PFSK-1 (cell line): Measurements from ENCODE around the gene ELMO1.

Source experiments
- FOXP2 ChIP-seq: optimal IDR thresholded peaks from 2 replicates; pipeline ENCODE3; 2011; ENCODE audit warnings: borderline replicate concordance, control low read depth, inconsistent platforms; ENCODE audit not compliant: insufficient read depth; ENCODE audit errors: extremely low read length, extremely low read depth
- POLR2AphosphoS5 ChIP-seq: IDR thresholded peaks from 2 replicates; pipeline ENCODE4 v1.6.1; 2012; ENCODE audit warnings: low read depth, mild to moderate bottlenecking, control low read depth, low read length, moderate library complexity
- REST ChIP-seq, 2 experiments: IDR thresholded peaks; 2 replicates each; pipeline versions ENCODE4 v1.6.1 to v1.8.0; 2011 to 2012; ENCODE audit warnings: low read depth in 2 of 2, low read length in 2 of 2, control low read depth in 1 of 2, inconsistent platforms in 1 of 2, mild to moderate bottlenecking in 1 of 2, moderate library complexity in 1 of 2; ENCODE audit not compliant: insufficient read depth in 1 of 2
- SIN3A ChIP-seq: IDR thresholded peaks from 2 replicates; pipeline ENCODE4 v1.6.1; 2012; ENCODE audit warnings: mild to moderate bottlenecking, low read length, moderate library complexity, borderline replicate concordance; ENCODE audit not compliant: insufficient read depth
- TAF1 ChIP-seq: IDR thresholded peaks from 2 replicates; pipeline ENCODE4 v1.6.1; 2012; ENCODE audit warnings: low read length, control low read depth, borderline replicate concordance; ENCODE audit not compliant: insufficient read depth

The ELMO1 gene

GRCh38 chr7:36900988-36901710 lies 547.5 kb downstream of the ELMO1 start:
- TF ChIP-seq SIN3A: no peak
- TF ChIP-seq TAF1: no peak
- TF ChIP-seq POLR2AphosphoS5: no peak
- TF ChIP-seq FOXP2: no peak
- no peak for TF ChIP-seq REST (IDR thresholded peaks at IDR 0.05; ENCODE audit: insufficient read depth in 1 of 2, low read depth in 2 of 2, low read length in 2 of 2)

- TF ChIP-seq FOXP2 (no peak), POLR2AphosphoS5 (no peak), SIN3A (no peak), TAF1 (no peak), REST (IDR thresholded peaks at IDR 0.05; ENCODE audit: insufficient read depth in 1 of 2, low read depth in 2 of 2, low read length in 2 of 2) (no peak)
These were observed 550.5 kb downstream of the ELMO1 start for GRCh38 chr7:36898186-36898585.

- TF ChIP-seq REST (IDR thresholded peaks at IDR 0.05; ENCODE audit: insufficient read depth in 1 of 2, low read depth in 2 of 2, low read length in 2 of 2) (no peak), TAF1 (no peak), SIN3A (no peak), FOXP2 (no peak), POLR2AphosphoS5 (no peak)
These were observed 551.6 kb downstream of the ELMO1 start for GRCh38 chr7:36896956-36897590.

GRCh38 chr7:36896418-36896817 lies 552.2 kb downstream of the ELMO1 start:
- no peak for TF ChIP-seq FOXP2
- no peak for TF ChIP-seq REST (IDR thresholded peaks at IDR 0.05; ENCODE audit: insufficient read depth in 1 of 2, low read depth in 2 of 2, low read length in 2 of 2)
- TF ChIP-seq SIN3A: no peak
- no peak for TF ChIP-seq TAF1
- no peak for TF ChIP-seq POLR2AphosphoS5
